ENCODE results near the gene PFN1. TPM values are rescaled to one million over a fixed set of nuclear protein-coding genes. Genes with fewer than 3 reads are reported as not detected.

The PFN1 gene
- total RNA-seq, 1 experiment from 2014 or later, result 1,213 TPM

DNA sequence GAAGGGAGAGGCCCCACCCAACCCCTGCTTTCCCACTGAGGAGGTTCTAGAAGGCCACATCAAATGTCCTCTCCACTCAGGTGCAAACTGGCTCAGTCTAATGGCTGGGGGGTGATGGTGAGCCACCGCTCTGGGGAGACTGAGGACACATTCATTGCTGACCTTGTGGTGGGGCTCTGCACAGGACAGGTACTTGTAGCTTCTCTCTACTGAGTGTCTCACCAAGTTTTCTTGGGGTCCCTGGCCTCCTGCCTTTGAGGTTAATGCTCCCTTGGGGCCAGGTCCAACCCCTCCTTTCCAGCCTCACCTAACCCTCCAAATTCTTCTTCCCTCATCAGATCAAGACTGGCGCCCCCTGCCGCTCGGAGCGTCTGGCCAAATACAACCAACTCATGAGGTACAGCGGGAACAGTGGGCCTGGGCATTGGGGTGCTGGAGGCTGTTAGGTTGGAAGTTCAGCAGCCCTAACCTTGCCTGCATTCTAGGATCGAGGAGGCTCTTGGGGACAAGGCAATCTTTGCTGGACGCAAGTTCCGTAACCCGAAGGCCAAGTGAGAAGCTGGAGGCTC is 8.2 kb upstream of the PFN1 start:
- H4K20me1 ChIP-seq (ENCODE audit: insufficient read depth), result no peaks in the 10 kb centered on the region
- peak; percentile 67 for ATAC-seq
- DNase-seq (ENCODE audit: low read depth, low spot score), result no peak

DNA sequence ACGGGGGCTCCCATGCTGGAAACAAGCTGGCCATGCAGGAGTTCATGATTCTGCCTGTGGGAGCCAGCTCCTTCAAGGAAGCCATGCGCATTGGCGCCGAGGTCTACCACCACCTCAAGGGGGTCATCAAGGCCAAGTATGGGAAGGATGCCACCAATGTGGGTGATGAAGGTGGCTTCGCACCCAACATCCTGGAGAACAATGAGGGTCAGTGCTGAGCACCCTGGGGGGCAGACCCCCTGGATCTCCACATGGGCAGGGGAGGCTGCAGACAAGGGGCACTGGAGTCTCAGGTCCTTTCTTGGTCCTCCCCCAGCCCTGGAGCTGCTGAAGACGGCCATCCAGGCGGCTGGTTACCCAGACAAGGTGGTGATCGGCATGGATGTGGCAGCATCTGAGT is 6.8 kb upstream of the PFN1 start:
- ChIA-PET CTCF (interaction anchor here (1.6 kb wide), 1 partner anchor 45 kb away, joined by 3 read pairs; no protein-coding TSS in a partner anchor), RAD21 (ENCODE audit: low non-redundant PET in 1 of 2, low total read pairs in 2 of 2, uncharacterized antibody in 2 of 2, unreplicated experiment in 2 of 2) (interaction anchor here in 1 of 2 experiments (0.7 kb wide), 2 partner anchors 12 to 14 kb away, joined by 3 to 6 read pairs; no protein-coding TSS in a partner anchor), POLR2A (interaction anchor here (4.6 kb wide), 1 partner anchor 12 kb away, joined by 27 read pairs; the partner anchor contains the start of gene SPAG7)
- H3K9ac ChIP-seq (ENCODE audit: low read length), result no peak overlapping the region
- H3K9me3 ChIP-seq (ENCODE audit: control insufficient read depth in 1 of 2, insufficient read depth in 1 of 2, low read depth in 1 of 2, low read length in 2 of 2), result no peaks in the 10 kb centered on the region
- no peak for TF ChIP-seq CBX3 (IDR thresholded peaks at IDR 0.05; ENCODE audit: low read depth)
- TF ChIP-seq SIN3A (IDR thresholded peaks at IDR 0.05; ENCODE audit: low read depth), result no peak
- TF ChIP-seq, protein P1, sequence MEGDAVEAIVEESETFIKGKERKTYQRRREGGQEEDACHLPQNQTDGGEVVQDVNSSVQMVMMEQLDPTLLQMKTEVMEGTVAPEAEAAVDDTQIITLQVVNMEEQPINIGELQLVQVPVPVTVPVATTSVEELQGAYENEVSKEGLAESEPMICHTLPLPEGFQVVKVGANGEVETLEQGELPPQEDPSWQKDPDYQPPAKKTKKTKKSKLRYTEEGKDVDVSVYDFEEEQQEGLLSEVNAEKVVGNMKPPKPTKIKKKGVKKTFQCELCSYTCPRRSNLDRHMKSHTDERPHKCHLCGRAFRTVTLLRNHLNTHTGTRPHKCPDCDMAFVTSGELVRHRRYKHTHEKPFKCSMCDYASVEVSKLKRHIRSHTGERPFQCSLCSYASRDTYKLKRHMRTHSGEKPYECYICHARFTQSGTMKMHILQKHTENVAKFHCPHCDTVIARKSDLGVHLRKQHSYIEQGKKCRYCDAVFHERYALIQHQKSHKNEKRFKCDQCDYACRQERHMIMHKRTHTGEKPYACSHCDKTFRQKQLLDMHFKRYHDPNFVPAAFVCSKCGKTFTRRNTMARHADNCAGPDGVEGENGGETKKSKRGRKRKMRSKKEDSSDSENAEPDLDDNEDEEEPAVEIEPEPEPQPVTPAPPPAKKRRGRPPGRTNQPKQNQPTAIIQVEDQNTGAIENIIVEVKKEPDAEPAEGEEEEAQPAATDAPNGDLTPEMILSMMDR (IDR thresholded peaks at IDR 0.05 in 2 of 3, conservative IDR thresholded peaks at IDR 0.05 in 1 of 3; ENCODE audit: borderline replicate concordance in 1 of 3, insufficient read depth in 1 of 3, low read depth in 2 of 3, low read length in 2 of 3), result no peak
- no TSS peak for BruUV-seq (replicated peaks)
- no peaks in the 10 kb centered on the region for H3K27me3 ChIP-seq (ENCODE audit: insufficient read depth, low read length)
- ATAC-seq (no peak), DNase-seq (ENCODE audit: low read depth, low spot score) (no peak)
- no peaks in the 10 kb centered on the region for H3K9me2 ChIP-seq (ENCODE audit: insufficient read depth)
- H3K4me3 ChIP-seq (replicated peaks in 1 of 2; ENCODE audit: low read depth in 1 of 2, low read length in 2 of 2), result no peak overlapping the region
- intact Hi-C loops (cut with micrococcal nuclease), result no loop called here
- H2AFZ ChIP-seq (ENCODE audit: low read depth, low read length, poor library complexity, severe bottlenecking), result no peak overlapping the region
- no peaks in the 10 kb centered on the region for H4K20me1 ChIP-seq (ENCODE audit: insufficient read depth)
- H3K27ac ChIP-seq (ENCODE audit: low read depth, low read length), result no peak overlapping the region
- no peaks in the 10 kb centered on the region for H3K36me3 ChIP-seq (ENCODE audit: control insufficient read depth in 1 of 2, insufficient read depth in 2 of 2, low read length in 2 of 2)
- peaks cover 13 to 30% of the 10 kb centered on the region in 2 experiments for H3K4me1 ChIP-seq (ENCODE audit: control insufficient read depth in 1 of 2, insufficient read depth in 2 of 2, low read length in 2 of 2)
- H3K79me2 ChIP-seq (ENCODE audit: insufficient read depth, low read length), result peaks cover 9% of the 10 kb centered on the region; the same call in 1 of the 2 replicates
- no peak overlapping the region for H3K4me2 ChIP-seq (ENCODE audit: low read length)

More for the DNA sequence above, 8.2 kb upstream of the PFN1 start:
- TF ChIP-seq, protein P1 (IDR thresholded peaks at IDR 0.05 in 2 of 3, conservative IDR thresholded peaks at IDR 0.05 in 1 of 3; ENCODE audit: borderline replicate concordance in 1 of 3, insufficient read depth in 1 of 3, low read depth in 2 of 3, low read length in 2 of 3), result peak in 2 of 3 experiments; percentile 34 to 37; a peak in 3 of 6 replicates
- no peak for TF ChIP-seq FOSL1 (IDR thresholded peaks at IDR 0.05; ENCODE audit: low read depth)
- CTCF ChIA-PET, result interaction anchor here (2.1 kb wide), 1 partner anchor 10 kb away, joined by 7 read pairs; the partner anchor contains the start of gene SPAG7
- no peak overlapping the region for H3K4me3 ChIP-seq (replicated peaks in 1 of 2; ENCODE audit: low read depth in 1 of 2, low read length in 2 of 2)
- H3K27me3 ChIP-seq (ENCODE audit: insufficient read depth, low read length), result no peaks in the 10 kb centered on the region
- H3K9ac ChIP-seq (ENCODE audit: low read length), result no peak overlapping the region
- H3K79me2 ChIP-seq (ENCODE audit: insufficient read depth, low read length), result no peaks in the 10 kb centered on the region
- no peak overlapping the region for H3K4me2 ChIP-seq (ENCODE audit: low read length)
- H3K9me2 ChIP-seq (ENCODE audit: insufficient read depth), result no peaks in the 10 kb centered on the region
- H3K36me3 ChIP-seq (ENCODE audit: control insufficient read depth in 1 of 2, insufficient read depth in 2 of 2, low read length in 2 of 2), result no peaks in the 10 kb centered on the region
- RAD21 ChIA-PET (ENCODE audit: low non-redundant PET in 1 of 2, low total read pairs in 2 of 2, uncharacterized antibody in 2 of 2, unreplicated experiment in 2 of 2), result no interaction called here
- intact Hi-C loops (cut with micrococcal nuclease), result no loop called here
- BruUV-seq (replicated peaks), result no TSS peak
- POLR2A ChIA-PET, result interaction anchor here (4.6 kb wide), 1 partner anchor 11 kb away, joined by 27 read pairs; the partner anchor contains the start of gene SPAG7
- H3K9me3 ChIP-seq (ENCODE audit: control insufficient read depth in 1 of 2, insufficient read depth in 1 of 2, low read depth in 1 of 2, low read length in 2 of 2), result no peaks in the 10 kb centered on the region
- H3K27ac ChIP-seq (ENCODE audit: low read depth, low read length), result no peak overlapping the region
- H2AFZ ChIP-seq (ENCODE audit: low read depth, low read length, poor library complexity, severe bottlenecking), result no peak overlapping the region
- H3K4me1 ChIP-seq (ENCODE audit: control insufficient read depth in 1 of 2, insufficient read depth in 2 of 2, low read length in 2 of 2), result peaks cover 7 to 20% of the 10 kb centered on the region in 2 experiments

All from HCT116 (cell line).